GF-D8 (cell line): ENCODE measurements around the gene VIM.

Experiments
- DNase-seq: peaks from one replicate; lab custom pipeline; 2025; lab: John Stamatoyannopoulos, UW

VIM gene

GRCh38 chr10:17209881-17210280 is 18.2 kb upstream of the VIM start:
- no peak for DNase-seq

- DNase-seq, result no peak
Measured at GRCh38 chr10:17210361-17210760, 17.7 kb upstream of the VIM start.

GRCh38 chr10:17212802-17213221 is 15.2 kb upstream of the VIM start:
- peak; percentile 60 for DNase-seq

- no peak for DNase-seq
Measured at GRCh38 chr10:17213646-17214349, 14.2 kb upstream of the VIM start.

- no peak for DNase-seq
Measured at GRCh38 chr10:17214526-17214925, 13.5 kb upstream of the VIM start.

- DNase-seq, result peak; percentile 65
Measured at GRCh38 chr10:17214971-17215781, 12.9 kb upstream of the VIM start.

GRCh38 chr10:17215782-17216122 is 12.3 kb upstream of the VIM start:
- DNase-seq, result no peak

- DNase-seq, result peak; percentile 98
Measured at GRCh38 chr10:17216217-17216900, 11.7 kb upstream of the VIM start.

- no peak for DNase-seq
Measured at GRCh38 chr10:17216901-17217395, 11.1 kb upstream of the VIM start.

GRCh38 chr10:17217631-17218232 is 10.3 kb upstream of the VIM start:
- no peak for DNase-seq

GRCh38 chr10:17219024-17219423 is 9.0 kb upstream of the VIM start:
- no peak for DNase-seq

- no peak for DNase-seq
Measured at GRCh38 chr10:17220652-17221100, 7.4 kb upstream of the VIM start.

- no peak for DNase-seq
Measured at GRCh38 chr10:17222329-17222728, 5.7 kb upstream of the VIM start.

GRCh38 chr10:17225808-17226207 is 2.2 kb upstream of the VIM start:
- DNase-seq, result no peak

- no peak for DNase-seq
Measured at GRCh38 chr10:17226891-17227303, 1.1 kb upstream of the VIM start.

GRCh38 chr10:17227367-17228090 is 512 bp upstream of the VIM start:
- peak; percentile 34 for DNase-seq

GRCh38 chr10:17229016-17229716 is 1.1 kb downstream of the VIM start:
- DNase-seq, result peak; percentile 51

- no peak for DNase-seq
Measured at GRCh38 chr10:17229717-17229966, 1.6 kb downstream of the VIM start.

GRCh38 chr10:17229967-17230682 is 2.1 kb downstream of the VIM start:
- peak; percentile 91 for DNase-seq

- no peak for DNase-seq
Measured at GRCh38 chr10:17231788-17232187, 3.7 kb downstream of the VIM start.
